IgD-negative memory B cell (primary cell): ENCODE measurements around the gene CNOT4. TPM values are rescaled to one million over a fixed set of nuclear protein-coding genes. Genes with fewer than 3 reads are reported as not detected.

Experiments used
- H3K27ac Mint-ChIP-seq, 3 donors: one replicate each; pipeline ENCODE4 v1.8.0; 2020 to 2022; ENCODE audit warnings: mild to moderate bottlenecking in 3 of 3, mixed read lengths in 3 of 3, moderate library complexity in 1 of 3
- H3K27me3 Mint-ChIP-seq: one replicate; pipeline ENCODE4 v1.8.0; 2021; ENCODE audit warnings: mixed read lengths
- H3K36me3 Mint-ChIP-seq: one replicate; pipeline ENCODE4 v1.8.0; 2020; ENCODE audit warnings: mild to moderate bottlenecking, mixed read lengths
- H3K4me1 Mint-ChIP-seq, 3 donors: one replicate each; pipeline ENCODE4 v1.8.0; 2020 to 2022; ENCODE audit warnings: mixed read lengths in 3 of 3, mild to moderate bottlenecking in 1 of 3
- H3K4me3 Mint-ChIP-seq, 4 donors: one replicate each; pipeline ENCODE4 v1.8.0; 2020 to 2022; ENCODE audit warnings: mild to moderate bottlenecking in 4 of 4, mixed read lengths in 4 of 4, moderate library complexity in 3 of 4
- H3K9me3 Mint-ChIP-seq, 3 donors: one replicate each; pipeline ENCODE4 v1.8.0; 2020 to 2021; ENCODE audit warnings: mixed read lengths in 3 of 3, mild to moderate bottlenecking in 1 of 3
- polyA plus RNA-seq: library from polyadenylated mRNA; unstranded; fragments of 300-500 nt; fragmentation: Illumina TruSeq; gene quantifications from one replicate; pipeline ENCODE4 v1.2.3, GENCODE V29; 2021

CNOT4 gene
- polyA plus RNA-seq, 1 donor from 2014 or later: 17.7 TPM

GRCh38 chr7:135414208-135414607 is 95.7 kb downstream of the CNOT4 start:
- Mint-ChIP-seq H3K9me3 (no peaks in the 10 kb centered on the region), H3K27ac (no peak overlapping the region), H3K4me1 (no peaks in the 10 kb centered on the region), H3K4me3 (no peak overlapping the region), H3K36me3 (peaks cover 12% of the 10 kb centered on the region), H3K27me3 (no peaks in the 10 kb centered on the region)

- Mint-ChIP-seq H3K4me3 (no peak overlapping the region), H3K27me3 (no peaks in the 10 kb centered on the region), H3K9me3 (no peaks in the 10 kb centered on the region), H3K27ac (no peak overlapping the region), H3K4me1 (no peaks in the 10 kb centered on the region), H3K36me3 (peaks cover 19% of the 10 kb centered on the region)
Measured at GRCh38 chr7:135411098-135411497, 98.8 kb downstream of the CNOT4 start.

- Mint-ChIP-seq H3K27ac (no peak overlapping the region), H3K9me3 (no peaks in the 10 kb centered on the region), H3K27me3 (no peaks in the 10 kb centered on the region), H3K36me3 (peaks cover 19% of the 10 kb centered on the region), H3K4me1 (no peaks in the 10 kb centered on the region), H3K4me3 (no peak overlapping the region)
Measured at GRCh38 chr7:135410543-135410942, 99.4 kb downstream of the CNOT4 start.

DNA sequence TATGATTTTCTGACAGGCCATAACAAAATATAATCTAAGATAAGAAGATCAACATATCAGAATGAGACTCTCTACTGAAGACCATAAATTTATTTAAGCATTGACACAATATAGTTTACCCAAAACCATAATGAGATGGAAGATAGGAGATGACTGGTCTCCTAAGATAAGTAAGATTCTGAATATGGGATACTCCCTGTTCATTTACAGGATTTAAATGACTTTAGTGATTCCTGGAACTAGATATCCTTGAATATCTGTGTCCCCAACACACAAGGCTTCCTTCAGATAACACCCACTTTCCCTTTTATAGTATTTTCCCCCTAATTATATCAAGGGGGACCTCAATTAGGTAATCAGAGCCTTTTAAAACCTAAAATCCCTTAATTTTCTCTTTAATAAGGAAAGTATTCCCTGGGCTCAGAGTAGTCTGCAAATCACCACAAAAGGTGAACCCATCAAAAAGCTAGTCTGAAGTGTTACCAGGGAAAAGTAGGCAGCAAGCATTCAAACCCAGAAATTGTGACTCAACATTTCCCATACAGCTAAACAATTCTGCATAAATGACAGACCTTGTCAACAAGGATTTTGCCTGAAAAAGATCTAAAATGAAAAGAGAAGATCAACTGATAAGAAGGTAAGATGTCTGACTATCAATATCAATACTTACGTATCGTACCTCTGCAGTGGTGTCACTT is 99.9 kb downstream of the CNOT4 start:
- Mint-ChIP-seq H3K36me3 (peaks cover 19% of the 10 kb centered on the region), H3K4me1 (no peaks in the 10 kb centered on the region), H3K27ac (no peak overlapping the region), H3K4me3 (no peak overlapping the region), H3K9me3 (no peaks in the 10 kb centered on the region), H3K27me3 (no peaks in the 10 kb centered on the region)

DNA sequence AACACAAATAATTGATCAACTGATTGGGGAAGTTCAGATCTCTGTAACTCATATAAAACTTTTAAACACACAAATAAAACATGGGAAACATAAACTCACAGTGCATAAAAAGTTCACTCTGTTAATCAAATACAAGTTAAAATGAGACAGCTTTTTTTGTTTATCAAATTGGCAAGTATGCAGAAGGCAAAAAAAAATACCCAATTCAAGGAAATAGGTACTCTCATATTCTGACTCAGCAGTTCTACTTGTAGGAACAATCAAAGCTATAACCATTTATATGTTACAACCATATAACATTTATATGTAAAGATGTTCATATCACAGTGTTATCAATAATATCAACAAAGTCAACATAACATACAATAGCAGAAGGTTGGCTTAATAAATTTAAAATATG is 102.0 kb downstream of the CNOT4 start:
- H3K4me1 Mint-ChIP-seq: no peaks in the 10 kb centered on the region
- H3K9me3 Mint-ChIP-seq: no peaks in the 10 kb centered on the region
- peaks cover 14% of the 10 kb centered on the region for H3K36me3 Mint-ChIP-seq
- no peak overlapping the region for H3K27ac Mint-ChIP-seq
- H3K27me3 Mint-ChIP-seq: no peaks in the 10 kb centered on the region
- H3K4me3 Mint-ChIP-seq: no peak overlapping the region

DNA sequence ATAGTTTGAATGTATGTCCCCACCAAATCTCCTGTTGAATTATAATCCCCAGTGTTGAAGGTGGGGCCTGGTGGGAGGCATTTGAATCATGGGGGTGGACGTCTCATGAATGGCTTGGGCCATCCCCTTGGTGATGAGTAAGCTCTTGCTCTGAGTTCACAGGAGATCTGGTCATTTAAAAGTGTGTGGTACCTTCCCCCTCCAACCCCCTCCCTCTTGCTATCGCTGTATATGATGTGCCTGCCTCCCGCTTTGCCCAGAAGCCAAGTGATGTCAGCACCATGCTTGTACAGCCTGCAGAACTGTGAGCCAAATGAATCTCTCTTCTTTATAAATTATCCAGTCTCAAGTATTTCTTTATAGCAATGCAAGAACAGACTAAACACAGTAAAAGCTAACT is 103.0 kb downstream of the CNOT4 start:
- H3K4me3 Mint-ChIP-seq: no peak overlapping the region

GRCh38 chr7:135405969-135406368 is 103.9 kb downstream of the CNOT4 start:
- no peak overlapping the region for H3K27ac Mint-ChIP-seq

More for the DNA sequence above, 103.0 kb downstream of the CNOT4 start:
- Mint-ChIP-seq H3K4me1 (no peaks in the 10 kb centered on the region), H3K36me3 (peaks cover 14% of the 10 kb centered on the region), H3K27me3 (no peaks in the 10 kb centered on the region), H3K27ac (no peak overlapping the region), H3K9me3 (no peaks in the 10 kb centered on the region)

GRCh38 chr7:135403302-135403701 is 106.6 kb downstream of the CNOT4 start:
- Mint-ChIP-seq H3K27me3 (no peaks in the 10 kb centered on the region), H3K4me1 (no peaks in the 10 kb centered on the region), H3K27ac (no peak overlapping the region), H3K9me3 (no peaks in the 10 kb centered on the region), H3K4me3 (no peak overlapping the region), H3K36me3 (peaks cover 8% of the 10 kb centered on the region)

More at GRCh38 chr7:135405969-135406368, 103.9 kb downstream of the CNOT4 start:
- Mint-ChIP-seq H3K9me3 (no peaks in the 10 kb centered on the region), H3K36me3 (peaks cover 14% of the 10 kb centered on the region), H3K4me1 (no peaks in the 10 kb centered on the region), H3K4me3 (no peak overlapping the region), H3K27me3 (no peaks in the 10 kb centered on the region)

DNA sequence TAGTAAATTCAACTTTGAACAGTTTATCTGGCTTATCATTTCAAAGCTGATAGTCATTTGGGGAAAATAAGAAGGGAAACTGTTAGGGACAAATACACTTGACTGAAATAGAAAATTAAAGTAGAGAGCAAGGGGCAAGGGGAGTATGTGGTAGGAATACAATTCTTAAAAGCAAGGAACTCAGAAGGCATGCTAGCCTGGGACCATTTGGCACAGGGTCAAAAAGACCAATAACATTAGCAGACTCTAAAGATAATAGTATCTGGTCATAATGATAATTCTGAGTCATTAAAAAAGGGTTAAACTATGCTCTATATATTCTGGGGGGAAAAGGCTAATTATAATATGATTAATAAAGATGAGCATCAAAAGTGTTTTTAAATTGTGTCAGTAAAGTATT is 112.2 kb downstream of the CNOT4 start:
- H3K36me3 Mint-ChIP-seq: peaks cover 14% of the 10 kb centered on the region
- peaks cover 0 to 2% (median 0%) of the 10 kb centered on the region in 3 donors for H3K4me1 Mint-ChIP-seq
- H3K9me3 Mint-ChIP-seq: no peaks in the 10 kb centered on the region
- no peaks in the 10 kb centered on the region for H3K27me3 Mint-ChIP-seq
- H3K4me3 Mint-ChIP-seq: no peak overlapping the region
- H3K27ac Mint-ChIP-seq: no peak overlapping the region

DNA sequence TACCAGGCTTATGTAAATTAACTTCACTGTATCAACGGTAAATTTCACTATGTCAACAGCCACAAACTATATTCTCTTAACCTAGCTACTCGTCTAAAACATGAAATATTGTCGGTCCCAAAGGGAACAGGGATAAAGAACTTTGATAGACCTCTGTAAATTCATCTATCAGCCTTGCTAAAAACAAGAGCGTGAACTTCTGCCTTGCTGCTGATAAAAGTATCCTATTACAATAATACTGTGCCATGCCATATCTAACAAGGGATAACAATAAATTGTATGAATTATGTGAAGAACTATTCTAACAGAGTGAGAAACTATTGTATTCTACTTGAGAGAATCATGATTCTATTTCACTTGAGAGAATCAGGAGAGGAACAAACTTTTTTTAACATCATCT is 117.2 kb downstream of the CNOT4 start:
- Mint-ChIP-seq H3K36me3 (peaks cover 19% of the 10 kb centered on the region), H3K4me3 (no peak overlapping the region), H3K27ac (no peak overlapping the region), H3K27me3 (no peaks in the 10 kb centered on the region), H3K9me3 (no peaks in the 10 kb centered on the region), H3K4me1 (peaks cover 0 to 8% (median 6%) of the 10 kb centered on the region in 3 donors)

- H3K27me3 Mint-ChIP-seq: no peaks in the 10 kb centered on the region
- no peak overlapping the region for H3K4me3 Mint-ChIP-seq
- H3K27ac Mint-ChIP-seq: no peak overlapping the region
- H3K9me3 Mint-ChIP-seq: no peaks in the 10 kb centered on the region
- H3K36me3 Mint-ChIP-seq: peaks cover 19% of the 10 kb centered on the region
- H3K4me1 Mint-ChIP-seq: peaks cover 0 to 8% (median 6%) of the 10 kb centered on the region in 3 donors
Measured at GRCh38 chr7:135391514-135391913, 118.4 kb downstream of the CNOT4 start.

GRCh38 chr7:135390829-135391228 is 119.1 kb downstream of the CNOT4 start:
- H3K4me3 Mint-ChIP-seq: no peak overlapping the region
- peaks cover 19% of the 10 kb centered on the region for H3K36me3 Mint-ChIP-seq
- H3K4me1 Mint-ChIP-seq: peaks cover 0 to 8% (median 6%) of the 10 kb centered on the region in 3 donors
- no peaks in the 10 kb centered on the region for H3K9me3 Mint-ChIP-seq
- H3K27ac Mint-ChIP-seq: no peak overlapping the region
- H3K27me3 Mint-ChIP-seq: no peaks in the 10 kb centered on the region

GRCh38 chr7:135389971-135390370 is 119.9 kb downstream of the CNOT4 start:
- H3K4me3 Mint-ChIP-seq: no peak overlapping the region
- H3K9me3 Mint-ChIP-seq: no peaks in the 10 kb centered on the region
- peaks cover 0 to 8% (median 6%) of the 10 kb centered on the region in 3 donors for H3K4me1 Mint-ChIP-seq
- no peaks in the 10 kb centered on the region for H3K27me3 Mint-ChIP-seq
- H3K36me3 Mint-ChIP-seq: peaks cover 15% of the 10 kb centered on the region
- H3K27ac Mint-ChIP-seq: no peak overlapping the region

DNA sequence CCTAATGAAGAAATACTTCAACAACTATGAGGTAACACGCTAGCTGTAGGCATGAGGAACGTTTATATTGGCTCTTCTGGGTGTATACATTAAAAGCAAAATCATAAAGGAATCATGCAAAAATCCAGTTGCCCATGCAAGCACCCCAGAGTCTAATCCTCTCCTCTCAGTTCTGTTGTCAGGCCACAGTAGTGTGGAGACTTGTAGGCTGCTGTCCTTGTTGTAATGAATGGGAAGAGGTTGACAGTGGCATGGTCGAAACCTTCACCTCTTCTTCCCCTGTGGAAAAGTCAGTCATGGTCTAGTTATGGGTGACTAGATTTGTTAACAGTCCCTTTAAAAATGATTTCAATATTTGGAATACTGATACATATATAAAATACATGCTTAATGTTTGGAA is 121.3 kb downstream of the CNOT4 start:
- Mint-ChIP-seq H3K27ac (no peak overlapping the region), H3K9me3 (no peaks in the 10 kb centered on the region), H3K27me3 (no peaks in the 10 kb centered on the region), H3K4me3 (no peak overlapping the region), H3K36me3 (peaks cover 6% of the 10 kb centered on the region), H3K4me1 (peaks cover 0 to 6% (median 6%) of the 10 kb centered on the region in 3 donors)

GRCh38 chr7:135386776-135387175 is 123.1 kb downstream of the CNOT4 start:
- Mint-ChIP-seq H3K4me3 (no peak overlapping the region), H3K9me3 (no peaks in the 10 kb centered on the region), H3K27ac (no peak overlapping the region), H3K27me3 (no peaks in the 10 kb centered on the region), H3K36me3 (peaks cover 2% of the 10 kb centered on the region), H3K4me1 (peaks cover 0 to 6% (median 6%) of the 10 kb centered on the region in 3 donors)

- peaks cover 0 to 4% (median under 1%) of the 10 kb centered on the region in 3 donors for H3K4me1 Mint-ChIP-seq
- H3K27me3 Mint-ChIP-seq: no peaks in the 10 kb centered on the region
- H3K27ac Mint-ChIP-seq: no peak overlapping the region
- peaks cover 2% of the 10 kb centered on the region for H3K36me3 Mint-ChIP-seq
- no peak overlapping the region for H3K4me3 Mint-ChIP-seq
- H3K9me3 Mint-ChIP-seq: no peaks in the 10 kb centered on the region
Measured at GRCh38 chr7:135386181-135386580, 123.7 kb downstream of the CNOT4 start.
